RWPE2 (cell line): ENCODE measurements around the gene LEUTX.
"Not testable (repeated sequence)": the region's sequence is repeated elsewhere in the genome, so short reads cannot be mapped to it uniquely, and the experiment has no call there.

Experiments
- ATAC-seq: fragments of 200-7000 bp; cut with Tn5 transposase; 3 replicates; pipeline ENCODE4 v1.9.1; 2021; ENCODE audit warnings: low read depth
- DNase-seq: peaks from one replicate; pipeline ENCODE4 v3.0.0-alpha.2; 2020; ENCODE audit warnings: low spot score
- H3K27ac ChIP-seq: fragments of 450-650 bp; 2 replicates; pipeline ENCODE4 v1.5.1; 2017; ENCODE audit warnings: mild to moderate bottlenecking; ENCODE audit not compliant: poor library complexity, severe bottlenecking
- H3K27me3 ChIP-seq: fragments of 250-450 bp; sonication (Bioruptor Pico); 2 replicates; pipeline ENCODE4 v1.5.1; 2021; ENCODE audit warnings: mild to moderate bottlenecking, moderate library complexity; ENCODE audit not compliant: insufficient read depth, poor library complexity, severe bottlenecking
- H3K36me3 ChIP-seq: fragments of 250-450 bp; sonication (Bioruptor Pico); 2 replicates; pipeline ENCODE4 v1.5.1; 2020; ENCODE audit warnings: low read depth, mild to moderate bottlenecking, moderate library complexity
- H3K4me1 ChIP-seq: fragments of 250-450 bp; sonication (Bioruptor Pico); 2 replicates; pipeline ENCODE4 v1.5.1; 2021; ENCODE audit warnings: mild to moderate bottlenecking, moderate library complexity; ENCODE audit not compliant: insufficient read depth, poor library complexity, severe bottlenecking
- H3K4me3 ChIP-seq: fragments of 250-450 bp; sonication (Bioruptor Pico); 2 replicates; pipeline ENCODE4 v1.5.1; 2021; ENCODE audit warnings: mild to moderate bottlenecking, moderate library complexity; ENCODE audit not compliant: severe bottlenecking
- H3K9me3 ChIP-seq: fragments of 250-450 bp; sonication (Bioruptor Pico); 2 replicates; pipeline ENCODE4 v1.5.1; 2021; ENCODE audit warnings: mild to moderate bottlenecking, moderate library complexity; ENCODE audit not compliant: severe bottlenecking
- TF ChIP-seq, protein P1 (sequence below): fragments of 450-650 bp; IDR thresholded peaks from one replicate; pipeline ENCODE4 v1.5.1; 2017; ENCODE audit warnings: mild to moderate bottlenecking, moderate library complexity; ENCODE audit not compliant: poor library complexity, severe bottlenecking

The LEUTX gene

DNA sequence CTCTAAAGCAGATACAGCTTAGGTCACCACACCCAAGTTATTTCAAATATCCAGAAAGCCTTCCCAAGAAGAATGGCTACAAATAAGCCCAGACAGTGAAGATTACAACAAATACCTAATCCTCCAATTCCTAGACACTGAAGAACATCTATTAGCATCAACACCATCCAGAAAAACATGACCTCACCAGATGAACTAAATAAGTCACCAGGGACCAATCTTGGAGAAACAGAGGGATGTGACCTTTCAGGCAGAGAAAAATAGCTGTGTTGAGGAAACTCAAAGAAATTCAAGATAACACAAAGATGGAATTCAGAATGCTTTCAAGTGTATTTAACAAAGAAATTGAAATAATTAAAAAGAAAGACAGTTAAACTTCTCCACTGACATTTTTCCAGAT lies 25.9 kb upstream of the LEUTX start:
- Histone ChIP-seq H3K27me3 (peaks cover 44% of the 10 kb centered on the region), H3K27ac (no peak overlapping the region), H3K4me1 (no peaks in the 10 kb centered on the region), H3K9me3 (no peaks in the 10 kb centered on the region), H3K36me3 (no peaks in the 10 kb centered on the region), H3K4me3 (no peak overlapping the region)
- TF ChIP-seq, protein P1, sequence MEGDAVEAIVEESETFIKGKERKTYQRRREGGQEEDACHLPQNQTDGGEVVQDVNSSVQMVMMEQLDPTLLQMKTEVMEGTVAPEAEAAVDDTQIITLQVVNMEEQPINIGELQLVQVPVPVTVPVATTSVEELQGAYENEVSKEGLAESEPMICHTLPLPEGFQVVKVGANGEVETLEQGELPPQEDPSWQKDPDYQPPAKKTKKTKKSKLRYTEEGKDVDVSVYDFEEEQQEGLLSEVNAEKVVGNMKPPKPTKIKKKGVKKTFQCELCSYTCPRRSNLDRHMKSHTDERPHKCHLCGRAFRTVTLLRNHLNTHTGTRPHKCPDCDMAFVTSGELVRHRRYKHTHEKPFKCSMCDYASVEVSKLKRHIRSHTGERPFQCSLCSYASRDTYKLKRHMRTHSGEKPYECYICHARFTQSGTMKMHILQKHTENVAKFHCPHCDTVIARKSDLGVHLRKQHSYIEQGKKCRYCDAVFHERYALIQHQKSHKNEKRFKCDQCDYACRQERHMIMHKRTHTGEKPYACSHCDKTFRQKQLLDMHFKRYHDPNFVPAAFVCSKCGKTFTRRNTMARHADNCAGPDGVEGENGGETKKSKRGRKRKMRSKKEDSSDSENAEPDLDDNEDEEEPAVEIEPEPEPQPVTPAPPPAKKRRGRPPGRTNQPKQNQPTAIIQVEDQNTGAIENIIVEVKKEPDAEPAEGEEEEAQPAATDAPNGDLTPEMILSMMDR = no peak
- ATAC-seq (no peak), DNase-seq (no peak)

- TF ChIP-seq, protein P1 = no peak
- ATAC-seq (no peak), DNase-seq (no peak)
- Histone ChIP-seq H3K27ac (no peak overlapping the region), H3K27me3 (peaks cover 40% of the 10 kb centered on the region), H3K4me3 (no peak overlapping the region), H3K36me3 (no peaks in the 10 kb centered on the region), H3K4me1 (no peaks in the 10 kb centered on the region), H3K9me3 (no peaks in the 10 kb centered on the region)
Observed at GRCh38 chr19:39754544-39754943, 24.1 kb upstream of the LEUTX start.

DNA sequence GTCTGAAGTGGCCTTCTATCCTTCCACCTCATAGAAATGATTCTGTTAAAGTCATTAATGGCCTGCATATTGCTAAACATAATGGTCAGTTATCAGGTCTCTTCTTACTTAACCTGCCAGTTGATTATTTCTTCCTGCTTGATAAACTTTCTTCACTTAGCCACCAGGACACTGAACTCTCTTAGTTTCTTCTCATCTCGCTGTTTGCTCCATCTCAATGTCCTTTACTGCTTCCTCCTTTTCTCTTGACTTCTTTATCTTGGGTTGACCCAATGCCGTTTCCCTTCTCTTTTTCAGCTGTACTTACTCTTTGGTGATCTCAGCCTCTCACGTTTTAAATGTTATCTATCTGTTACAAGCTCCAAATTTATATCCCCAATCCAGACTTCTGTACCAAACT lies 23.7 kb upstream of the LEUTX start:
- peaks cover 37% of the 10 kb centered on the region for H3K27me3 ChIP-seq
- no peaks in the 10 kb centered on the region for H3K4me1 ChIP-seq
- ATAC-seq = no peak
- no peak overlapping the region for H3K4me3 ChIP-seq
- TF ChIP-seq, protein P1 = no peak
- no peaks in the 10 kb centered on the region for H3K36me3 ChIP-seq
- no peaks in the 10 kb centered on the region for H3K9me3 ChIP-seq
- no peak for DNase-seq
- no peak overlapping the region for H3K27ac ChIP-seq

- Histone ChIP-seq H3K9me3 (no peaks in the 10 kb centered on the region), H3K27ac (no peak overlapping the region), H3K36me3 (no peaks in the 10 kb centered on the region), H3K4me1 (no peaks in the 10 kb centered on the region), H3K27me3 (peaks cover 17% of the 10 kb centered on the region), H3K4me3 (no peak overlapping the region)
- ATAC-seq = no peak
- DNase-seq = no peak
- TF ChIP-seq, protein P1 = no peak
Observed at GRCh38 chr19:39759457-39760184, 19.0 kb upstream of the LEUTX start.

GRCh38 chr19:39761851-39762250 lies 16.8 kb upstream of the LEUTX start:
- ATAC-seq, H3K4me3 ChIP-seq, H3K27me3 ChIP-seq, H3K27ac ChIP-seq, DNase-seq, H3K9me3 ChIP-seq, H3K36me3 ChIP-seq, H3K4me1 ChIP-seq: not testable (repeated sequence)
